DOHH2 (cell line): ENCODE results near the gene MRPL43.

Experiments
- H3F3A ChIP-seq: fragments of 200-600 bp; sonication (generic), shearing (Covaris generic); 2 replicates; pipeline ENCODE4 v1.6.0; 2016; ENCODE audit warnings: antibody characterized with exemption, mild to moderate bottlenecking; ENCODE audit not compliant: control insufficient read depth, insufficient read depth
- H3K27ac ChIP-seq: fragments of 200-600 bp; sonication (generic); 2 replicates; pipeline ENCODE4 v1.5.1; 2014; ENCODE audit warnings: low read depth, mild to moderate bottlenecking, low read length, moderate library complexity
- H3K27me3 ChIP-seq: fragments of 200-600 bp; sonication (generic); 2 replicates; pipeline ENCODE4 v1.6.1; 2014; ENCODE audit warnings: mild to moderate bottlenecking, low read length, mixed read lengths; ENCODE audit not compliant: control insufficient read depth
- H3K36me3 ChIP-seq: fragments of 200-600 bp; sonication (generic); 2 replicates; pipeline ENCODE4 v1.6.1; 2014; ENCODE audit warnings: mild to moderate bottlenecking, low read length, moderate library complexity, mixed read lengths; ENCODE audit not compliant: control insufficient read depth
- H3K4me1 ChIP-seq: fragments of 200-600 bp; sonication (generic); 2 replicates; pipeline ENCODE4 v1.6.1; 2014; ENCODE audit warnings: mild to moderate bottlenecking, low read length, mixed read lengths; ENCODE audit not compliant: control insufficient read depth
- H3K4me2 ChIP-seq: fragments of 200-600 bp; sonication (generic); 2 replicates; pipeline ENCODE4 v1.6.0; 2014; ENCODE audit warnings: mild to moderate bottlenecking, low read length, moderate library complexity
- H3K4me3 ChIP-seq: fragments of 200-600 bp; sonication (generic); 2 replicates; pipeline ENCODE4 v1.5.1; 2014; ENCODE audit warnings: mild to moderate bottlenecking, low read length, mixed read lengths
- H3K79me2 ChIP-seq: fragments of 200-600 bp; sonication (generic); 2 replicates; pipeline ENCODE4 v1.6.1; 2014; ENCODE audit warnings: mild to moderate bottlenecking, low read length, mixed read lengths; ENCODE audit not compliant: control insufficient read depth
- H3K9me2 ChIP-seq: fragments of 200-600 bp; sonication (generic); replicated peaks from 2 replicates; pipeline ENCODE4 v1.6.1; 2014; ENCODE audit warnings: mild to moderate bottlenecking, low read length, mixed read lengths; ENCODE audit not compliant: control insufficient read depth
- H3K9me3 ChIP-seq: fragments of 200-600 bp; sonication (generic); 2 replicates; pipeline ENCODE4 v1.6.1; 2014; ENCODE audit warnings: antibody characterized with exemption, low read length, mixed read lengths; ENCODE audit not compliant: control insufficient read depth, insufficient read depth
- H4K20me1 ChIP-seq: fragments of 200-600 bp; sonication (generic); 2 replicates; pipeline ENCODE4 v1.6.0; 2014; ENCODE audit warnings: low read depth, mild to moderate bottlenecking, antibody characterized with exemption, low read length, moderate library complexity; ENCODE audit not compliant: control insufficient read depth, insufficient read depth
- EZH2phosphoT487 ChIP-seq: fragments of 200-600 bp; sonication (generic); IDR thresholded peaks from 2 replicates; pipeline ENCODE4 v1.6.1; 2017; ENCODE audit warnings: borderline replicate concordance, mild to moderate bottlenecking, antibody characterized with exemption, low read length, moderate library complexity, mixed read lengths
- TF ChIP-seq, protein P1 (sequence below): fragments of 200-600 bp; sonication (generic); IDR thresholded peaks from one replicate; pipeline ENCODE4 v1.5.1; 2014; ENCODE audit warnings: antibody characterized with exemption, mild to moderate bottlenecking, low read depth, low read length; ENCODE audit not compliant: poor library complexity, severe bottlenecking

The MRPL43 gene

DNA sequence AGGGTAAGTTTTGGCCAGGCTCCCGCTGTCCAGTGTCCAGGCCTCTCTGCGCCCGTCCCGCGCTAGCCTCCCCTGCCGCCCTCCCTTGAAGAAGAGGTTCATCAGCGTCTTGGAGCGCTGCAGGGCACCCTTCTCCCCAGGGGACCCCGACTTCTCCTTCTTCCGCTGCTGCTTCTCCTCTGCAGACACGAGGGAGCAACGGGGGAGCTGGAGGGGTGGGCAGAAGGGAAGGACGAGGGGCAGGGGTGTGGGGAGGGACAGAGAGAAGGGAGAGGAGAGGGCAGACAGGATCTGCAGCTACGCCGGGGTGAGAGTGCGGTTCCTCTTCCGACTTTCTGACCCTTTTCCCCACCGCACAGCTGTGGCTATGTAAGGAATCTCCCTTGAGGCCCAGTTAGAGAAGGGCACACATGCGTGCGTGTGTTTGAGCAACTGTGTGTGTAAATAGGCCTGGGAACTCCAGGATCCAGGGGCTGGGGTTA lies 30.9 kb upstream of the MRPL43 start:
- H3K4me3 ChIP-seq: peak overlapping the region; percentile 48
- no peak for TF ChIP-seq EZH2phosphoT487
- TF ChIP-seq, protein P1, sequence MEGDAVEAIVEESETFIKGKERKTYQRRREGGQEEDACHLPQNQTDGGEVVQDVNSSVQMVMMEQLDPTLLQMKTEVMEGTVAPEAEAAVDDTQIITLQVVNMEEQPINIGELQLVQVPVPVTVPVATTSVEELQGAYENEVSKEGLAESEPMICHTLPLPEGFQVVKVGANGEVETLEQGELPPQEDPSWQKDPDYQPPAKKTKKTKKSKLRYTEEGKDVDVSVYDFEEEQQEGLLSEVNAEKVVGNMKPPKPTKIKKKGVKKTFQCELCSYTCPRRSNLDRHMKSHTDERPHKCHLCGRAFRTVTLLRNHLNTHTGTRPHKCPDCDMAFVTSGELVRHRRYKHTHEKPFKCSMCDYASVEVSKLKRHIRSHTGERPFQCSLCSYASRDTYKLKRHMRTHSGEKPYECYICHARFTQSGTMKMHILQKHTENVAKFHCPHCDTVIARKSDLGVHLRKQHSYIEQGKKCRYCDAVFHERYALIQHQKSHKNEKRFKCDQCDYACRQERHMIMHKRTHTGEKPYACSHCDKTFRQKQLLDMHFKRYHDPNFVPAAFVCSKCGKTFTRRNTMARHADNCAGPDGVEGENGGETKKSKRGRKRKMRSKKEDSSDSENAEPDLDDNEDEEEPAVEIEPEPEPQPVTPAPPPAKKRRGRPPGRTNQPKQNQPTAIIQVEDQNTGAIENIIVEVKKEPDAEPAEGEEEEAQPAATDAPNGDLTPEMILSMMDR: no peak
- H3K79me2 ChIP-seq: no peaks in the 10 kb centered on the region
- H3K4me1 ChIP-seq: peaks cover 23% of the 10 kb centered on the region
- no peaks in the 10 kb centered on the region for H4K20me1 ChIP-seq
- H3K27ac ChIP-seq: no peak overlapping the region
- H3K4me2 ChIP-seq: peak overlapping the region; percentile 61
- H3K9me2 ChIP-seq: no peaks in the 10 kb centered on the region
- H3K36me3 ChIP-seq: no peaks in the 10 kb centered on the region
- H3K27me3 ChIP-seq: peaks cover 19% of the 10 kb centered on the region
- no peaks in the 10 kb centered on the region for H3K9me3 ChIP-seq
- H3F3A ChIP-seq: no peaks in the 10 kb centered on the region

DNA sequence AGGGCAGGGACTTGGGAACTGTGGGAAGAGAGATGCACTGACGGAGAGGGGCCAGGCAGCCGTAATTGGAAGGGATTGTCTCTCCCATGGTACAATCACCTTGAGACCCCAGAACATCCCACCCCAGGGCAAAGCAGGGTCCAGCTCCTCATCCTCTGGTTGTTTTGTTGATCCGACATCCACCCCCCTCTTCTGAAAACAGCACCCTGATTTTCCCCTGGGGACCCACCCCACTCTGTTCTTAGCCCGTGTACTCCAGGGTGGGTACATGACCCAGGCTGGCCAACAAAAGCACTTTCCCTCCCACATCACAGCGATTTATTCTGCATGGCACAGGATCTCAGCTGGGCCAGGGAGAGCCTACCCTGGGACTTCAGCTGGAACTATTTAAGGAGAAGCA lies 29.5 kb upstream of the MRPL43 start:
- peaks cover 31% of the 10 kb centered on the region for H3K4me1 ChIP-seq
- no peak overlapping the region for H3K4me2 ChIP-seq
- H3K9me3 ChIP-seq: no peaks in the 10 kb centered on the region
- no peaks in the 10 kb centered on the region for H3K36me3 ChIP-seq
- no peak overlapping the region for H3K4me3 ChIP-seq
- peaks cover 19% of the 10 kb centered on the region for H3K27me3 ChIP-seq
- TF ChIP-seq, protein P1: no peak
- TF ChIP-seq EZH2phosphoT487: no peak
- no peaks in the 10 kb centered on the region for H3F3A ChIP-seq
- no peaks in the 10 kb centered on the region for H3K79me2 ChIP-seq
- H4K20me1 ChIP-seq: no peaks in the 10 kb centered on the region
- no peak overlapping the region for H3K27ac ChIP-seq
- no peaks in the 10 kb centered on the region for H3K9me2 ChIP-seq

DNA sequence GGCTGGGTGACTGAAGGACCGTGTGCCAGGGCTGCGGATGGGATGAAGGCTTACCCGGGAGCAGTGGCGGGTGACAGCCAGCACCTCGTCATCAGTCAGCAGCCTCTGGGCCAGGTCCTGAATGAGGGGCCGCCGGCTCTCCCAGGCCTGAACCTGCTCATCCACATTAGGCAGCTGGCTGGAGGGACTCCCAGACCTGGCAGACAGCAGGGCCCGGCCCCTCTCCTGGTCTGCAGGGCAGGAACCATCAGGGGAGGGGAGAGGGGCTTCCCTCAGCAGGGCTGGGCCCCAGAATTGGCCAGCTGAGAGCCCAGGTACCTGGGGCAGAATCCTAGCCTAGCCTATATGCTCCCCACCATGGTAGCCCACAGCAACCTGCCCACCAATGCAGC lies 28.3 kb upstream of the MRPL43 start:
- Histone ChIP-seq H3K4me1 (peaks cover 31% of the 10 kb centered on the region), H3K9me2 (no peaks in the 10 kb centered on the region), H3K27me3 (peaks cover 19% of the 10 kb centered on the region), H3K79me2 (no peaks in the 10 kb centered on the region), H3K36me3 (no peaks in the 10 kb centered on the region), H3K4me2 (no peak overlapping the region), H3K4me3 (no peak overlapping the region), H3K27ac (no peak overlapping the region), H3K9me3 (no peaks in the 10 kb centered on the region), H4K20me1 (no peaks in the 10 kb centered on the region), H3F3A (no peaks in the 10 kb centered on the region)
- TF ChIP-seq, protein P1: no peak
- no peak for TF ChIP-seq EZH2phosphoT487
